ENCODE data around the gene NET1. TPM values are rescaled to one million over a fixed set of nuclear protein-coding genes. Genes with fewer than 3 reads are reported as not detected.

NET1 gene
- total and polyA plus RNA-seq, 2 donors (not counting 3 experiments of a cell fraction or from before 2014, with no cell fraction given) = 14.4 to 46.3 TPM

DNA sequence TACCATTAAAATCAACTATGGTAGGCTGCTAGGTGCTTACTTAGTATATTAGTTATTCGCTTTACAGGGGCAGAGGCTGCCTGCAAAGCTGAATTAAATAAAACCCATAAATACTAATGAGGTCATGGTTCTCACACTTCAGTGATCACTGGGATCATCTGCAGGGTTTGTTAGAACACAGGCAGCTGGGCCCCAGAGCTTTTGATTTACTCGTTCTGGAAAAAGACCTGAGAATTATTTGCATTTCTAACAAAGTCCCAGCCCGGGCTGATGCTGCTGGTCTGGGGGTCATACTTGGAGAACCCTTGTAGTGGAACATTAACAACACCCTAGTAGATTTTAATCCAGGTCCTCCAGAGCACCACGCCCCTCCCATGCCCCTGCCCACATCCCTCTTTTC lies 39.0 kb upstream of the NET1 start:
- no peak for DNase-seq (ENCODE audit: low read depth, low spot score)

DNA sequence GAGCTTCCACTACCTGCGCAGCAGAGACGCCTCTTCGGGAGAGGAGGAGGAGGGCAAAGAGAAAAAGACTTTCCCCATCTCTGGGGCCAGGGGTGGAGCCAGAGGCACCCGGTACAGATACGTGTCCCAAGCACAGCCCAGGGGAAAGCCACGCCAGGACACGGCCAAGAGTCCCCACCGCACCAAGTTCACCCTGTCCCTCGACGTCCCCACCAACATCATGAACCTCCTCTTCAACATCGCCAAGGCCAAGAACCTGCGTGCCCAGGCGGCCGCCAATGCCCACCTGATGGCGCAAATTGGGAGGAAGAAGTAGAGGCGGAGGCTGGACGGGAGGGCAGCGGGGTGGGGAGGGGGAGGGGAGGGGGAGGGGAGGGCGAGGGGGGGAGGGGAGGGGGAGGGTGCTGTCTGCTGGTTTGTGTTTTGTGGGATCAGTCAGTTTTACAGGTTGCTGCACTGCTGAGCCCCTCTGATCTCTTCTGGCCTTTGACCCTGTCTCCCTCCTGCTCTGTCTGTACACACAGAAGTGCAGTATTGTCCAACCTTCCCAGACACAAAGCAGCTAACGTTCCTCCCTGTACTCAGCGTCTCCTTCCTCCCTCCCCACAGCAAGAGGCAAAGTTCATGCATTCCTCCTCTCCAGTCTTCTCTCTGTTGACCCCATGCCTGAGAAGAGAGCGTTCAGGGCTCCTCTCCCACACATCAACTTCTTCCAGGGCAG lies 38.3 kb upstream of the NET1 start:
- no peak for FAIRE-seq

More for the DNA sequence above, 39.0 kb upstream of the NET1 start:
- no peak overlapping the region for H3K4me3 ChIP-seq (replicated peaks in 1 of 3; ENCODE audit: insufficient read depth in 1 of 3, low read depth in 1 of 3, low read length in 3 of 3)
- ChIA-PET CTCF (no interaction called here), POLR2A (no interaction called here)
- no peaks in the 10 kb centered on the region for H3K36me3 ChIP-seq (ENCODE audit: control insufficient read depth in 2 of 2, extremely low read depth in 1 of 2, insufficient read depth in 2 of 2, low read length in 2 of 2)
- H3K9me1 ChIP-seq (replicated peaks; ENCODE audit: control insufficient read depth, extremely low read depth, insufficient read depth, low read length) = no peaks in the 10 kb centered on the region
- H3K79me2 ChIP-seq (ENCODE audit: control insufficient read depth, insufficient read depth, low read length) = no peaks in the 10 kb centered on the region
- no TSS peak for BruUV-seq (replicated peaks)
- no peak overlapping the region for H3K9ac ChIP-seq (replicated peaks; ENCODE audit: extremely low read depth, insufficient read depth, low read length)
- TF ChIP-seq JUN (IDR thresholded peaks at IDR 0.05; ENCODE audit: borderline replicate concordance, insufficient read depth, insufficient read length, low read depth) = no peak
- TF ChIP-seq FOS (IDR thresholded peaks at IDR 0.05; ENCODE audit: borderline replicate concordance, insufficient read depth, low read length) = no peak
- no peak for TF ChIP-seq GATA2 (IDR thresholded peaks at IDR 0.05; ENCODE audit: insufficient read depth, insufficient read length, low read depth, low read length)
- TF ChIP-seq, protein P1, sequence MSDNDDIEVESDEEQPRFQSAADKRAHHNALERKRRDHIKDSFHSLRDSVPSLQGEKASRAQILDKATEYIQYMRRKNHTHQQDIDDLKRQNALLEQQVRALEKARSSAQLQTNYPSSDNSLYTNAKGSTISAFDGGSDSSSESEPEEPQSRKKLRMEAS (IDR thresholded peaks at IDR 0.05; ENCODE audit: insufficient read depth, insufficient read length) = no peak
- intact Hi-C loops (cut with micrococcal nuclease) (no loop called here), dilution Hi-C loops (cut with MboI; ENCODE audit: extremely low pct_ligation_motif_present, low sequenced_read_pairs) (no loop called here)
- H3K4me2 ChIP-seq (ENCODE audit: insufficient read depth, low read length) = no peak overlapping the region
- H3K4me1 ChIP-seq (ENCODE audit: control insufficient read depth, extremely low read depth, insufficient read depth, low read length) = no peaks in the 10 kb centered on the region
- no peaks in the 10 kb centered on the region for H4K20me1 ChIP-seq (replicated peaks; ENCODE audit: control insufficient read depth, extremely low read depth, insufficient read depth, low read length)
- no peak overlapping the region for H2AFZ ChIP-seq (ENCODE audit: low read depth, low read length)
- H3K27me3 ChIP-seq (ENCODE audit: control insufficient read depth in 2 of 2, insufficient read depth in 2 of 2, low read length in 2 of 2) = peaks cover 0 to 2% of the 10 kb centered on the region in 2 experiments
- no peak for FAIRE-seq
- no peak overlapping the region for H3K27ac ChIP-seq (ENCODE audit: insufficient read depth, low read depth, low read length)
- no peaks in the 10 kb centered on the region for H3K9me3 ChIP-seq (replicated peaks; ENCODE audit: control insufficient read depth, insufficient read depth, low read length)

More for the DNA sequence above, 38.3 kb upstream of the NET1 start:
- intact Hi-C loops (cut with micrococcal nuclease) = no loop called here
- Histone ChIP-seq H3K4me3 (replicated peaks in 1 of 3; ENCODE audit: insufficient read depth in 1 of 3, low read depth in 1 of 3, low read length in 3 of 3) (no peak overlapping the region), H2AFZ (ENCODE audit: low read depth, low read length) (no peak overlapping the region), H3K9me1 (replicated peaks; ENCODE audit: control insufficient read depth, extremely low read depth, insufficient read depth, low read length) (no peaks in the 10 kb centered on the region), H4K20me1 (replicated peaks; ENCODE audit: control insufficient read depth, extremely low read depth, insufficient read depth, low read length) (no peaks in the 10 kb centered on the region), H3K27me3 (ENCODE audit: control insufficient read depth in 2 of 2, insufficient read depth in 2 of 2, low read length in 2 of 2) (peaks cover 0 to 2% of the 10 kb centered on the region in 2 experiments), H3K79me2 (ENCODE audit: control insufficient read depth, insufficient read depth, low read length) (no peaks in the 10 kb centered on the region), H3K36me3 (ENCODE audit: control insufficient read depth in 2 of 2, extremely low read depth in 1 of 2, insufficient read depth in 2 of 2, low read length in 2 of 2) (no peaks in the 10 kb centered on the region), H3K4me2 (ENCODE audit: insufficient read depth, low read length) (no peak overlapping the region), H3K9me3 (replicated peaks; ENCODE audit: control insufficient read depth, insufficient read depth, low read length) (no peaks in the 10 kb centered on the region), H3K4me1 (ENCODE audit: control insufficient read depth, extremely low read depth, insufficient read depth, low read length) (no peaks in the 10 kb centered on the region), H3K27ac (ENCODE audit: insufficient read depth, low read depth, low read length) (no peak overlapping the region), H3K9ac (replicated peaks; ENCODE audit: extremely low read depth, insufficient read depth, low read length) (no peak overlapping the region)
- TF ChIP-seq EZH2 (IDR thresholded peaks at IDR 0.05; ENCODE audit: borderline replicate concordance, low read depth, low read length, severe bottlenecking) (no peak), POLR2A (IDR thresholded peaks at IDR 0.05; ENCODE audit: low read depth, low read length) (no peak), GATA2 (IDR thresholded peaks at IDR 0.05; ENCODE audit: insufficient read depth, insufficient read length, low read depth, low read length) (no peak), FOS (IDR thresholded peaks at IDR 0.05; ENCODE audit: borderline replicate concordance, insufficient read depth, low read length) (no peak), POLR2AphosphoS5 (IDR thresholded peaks at IDR 0.05; ENCODE audit: insufficient read depth, low read depth, low read length) (no peak), JUN (IDR thresholded peaks at IDR 0.05; ENCODE audit: borderline replicate concordance, insufficient read depth, insufficient read length, low read depth) (no peak), MYC (IDR thresholded peaks at IDR 0.05; ENCODE audit: low read depth, low read length) (no peak)
- TF ChIP-seq, protein P1 (IDR thresholded peaks at IDR 0.05; ENCODE audit: insufficient read depth, insufficient read length) = no peak
- TF ChIP-seq, protein P2, sequence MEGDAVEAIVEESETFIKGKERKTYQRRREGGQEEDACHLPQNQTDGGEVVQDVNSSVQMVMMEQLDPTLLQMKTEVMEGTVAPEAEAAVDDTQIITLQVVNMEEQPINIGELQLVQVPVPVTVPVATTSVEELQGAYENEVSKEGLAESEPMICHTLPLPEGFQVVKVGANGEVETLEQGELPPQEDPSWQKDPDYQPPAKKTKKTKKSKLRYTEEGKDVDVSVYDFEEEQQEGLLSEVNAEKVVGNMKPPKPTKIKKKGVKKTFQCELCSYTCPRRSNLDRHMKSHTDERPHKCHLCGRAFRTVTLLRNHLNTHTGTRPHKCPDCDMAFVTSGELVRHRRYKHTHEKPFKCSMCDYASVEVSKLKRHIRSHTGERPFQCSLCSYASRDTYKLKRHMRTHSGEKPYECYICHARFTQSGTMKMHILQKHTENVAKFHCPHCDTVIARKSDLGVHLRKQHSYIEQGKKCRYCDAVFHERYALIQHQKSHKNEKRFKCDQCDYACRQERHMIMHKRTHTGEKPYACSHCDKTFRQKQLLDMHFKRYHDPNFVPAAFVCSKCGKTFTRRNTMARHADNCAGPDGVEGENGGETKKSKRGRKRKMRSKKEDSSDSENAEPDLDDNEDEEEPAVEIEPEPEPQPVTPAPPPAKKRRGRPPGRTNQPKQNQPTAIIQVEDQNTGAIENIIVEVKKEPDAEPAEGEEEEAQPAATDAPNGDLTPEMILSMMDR (IDR thresholded peaks at IDR 0.05; ENCODE audit: extremely low read depth in 1 of 2, insufficient read depth in 1 of 2, low read depth in 1 of 2, low read length in 2 of 2) = no peak
- ChIA-PET POLR2A (no interaction called here), CTCF (no interaction called here)
- BruUV-seq (replicated peaks) = no TSS peak
- dilution Hi-C loops (cut with MboI; ENCODE audit: extremely low pct_ligation_motif_present, low sequenced_read_pairs) = no loop called here
- no peak for DNase-seq (ENCODE audit: low read depth, low spot score)
